Breast epithelium (tissue), 3 donors: Measurements from ENCODE around the gene MGAT5.

Source experiments
- POLR2AphosphoS5 ChIP-seq, 3 donors: sonication (generic); formaldehyde crosslinking; IDR thresholded peaks; one replicate each; pipeline ENCODE4 v1.6.1; 2017; ENCODE audit warnings: antibody characterized with exemption in 3 of 3
- TF ChIP-seq, protein P1 (sequence below), 3 donors: fragments of 450-650 bp; IDR thresholded peaks; one replicate each; pipeline ENCODE4 v1.5.1; 2016 to 2017; ENCODE audit warnings: antibody characterized with exemption in 3 of 3, mild to moderate bottlenecking in 3 of 3, moderate library complexity in 3 of 3

DNA sequence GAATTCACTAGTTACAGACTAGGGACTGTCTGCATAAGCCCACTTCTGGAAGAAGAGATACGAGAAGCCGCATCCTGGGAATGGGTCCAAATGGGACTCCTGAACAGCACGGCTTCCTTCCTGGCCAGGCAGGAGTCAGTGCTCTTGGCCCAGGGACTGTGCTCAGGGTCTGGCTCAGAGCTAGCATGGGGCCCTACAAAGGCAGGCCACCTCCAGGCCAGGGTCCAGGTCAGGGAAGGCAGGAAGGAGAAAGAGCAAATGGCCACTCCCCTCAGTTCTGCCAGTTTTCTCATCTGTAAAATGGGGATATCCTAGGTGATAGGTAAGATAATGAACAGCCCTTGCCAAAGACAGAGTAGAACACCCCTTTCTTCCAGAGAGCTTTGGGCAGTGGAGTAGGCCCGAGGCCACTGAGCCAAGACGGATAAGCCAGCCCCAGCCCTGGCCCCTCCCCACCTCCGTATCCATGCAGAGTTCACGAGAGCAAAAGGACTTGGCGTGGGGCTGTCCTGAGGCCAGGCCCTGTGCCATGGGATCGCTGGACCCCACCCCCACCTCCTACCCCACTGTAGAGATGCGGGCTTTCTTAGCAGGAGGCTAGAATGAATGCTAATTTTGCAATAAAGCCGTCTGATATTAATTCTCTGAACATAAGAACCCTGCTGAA lies 190.1 kb downstream of the MGAT5 start:
- TF ChIP-seq POLR2AphosphoS5 (IDR thresholded peaks at IDR 0.05), result no peak
- TF ChIP-seq, protein P1, sequence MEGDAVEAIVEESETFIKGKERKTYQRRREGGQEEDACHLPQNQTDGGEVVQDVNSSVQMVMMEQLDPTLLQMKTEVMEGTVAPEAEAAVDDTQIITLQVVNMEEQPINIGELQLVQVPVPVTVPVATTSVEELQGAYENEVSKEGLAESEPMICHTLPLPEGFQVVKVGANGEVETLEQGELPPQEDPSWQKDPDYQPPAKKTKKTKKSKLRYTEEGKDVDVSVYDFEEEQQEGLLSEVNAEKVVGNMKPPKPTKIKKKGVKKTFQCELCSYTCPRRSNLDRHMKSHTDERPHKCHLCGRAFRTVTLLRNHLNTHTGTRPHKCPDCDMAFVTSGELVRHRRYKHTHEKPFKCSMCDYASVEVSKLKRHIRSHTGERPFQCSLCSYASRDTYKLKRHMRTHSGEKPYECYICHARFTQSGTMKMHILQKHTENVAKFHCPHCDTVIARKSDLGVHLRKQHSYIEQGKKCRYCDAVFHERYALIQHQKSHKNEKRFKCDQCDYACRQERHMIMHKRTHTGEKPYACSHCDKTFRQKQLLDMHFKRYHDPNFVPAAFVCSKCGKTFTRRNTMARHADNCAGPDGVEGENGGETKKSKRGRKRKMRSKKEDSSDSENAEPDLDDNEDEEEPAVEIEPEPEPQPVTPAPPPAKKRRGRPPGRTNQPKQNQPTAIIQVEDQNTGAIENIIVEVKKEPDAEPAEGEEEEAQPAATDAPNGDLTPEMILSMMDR (IDR thresholded peaks at IDR 0.05), result no peak
